HG02798 (cell line): ENCODE measurements around the gene JPH2.

Source experiments
- ATAC-seq: cut with Tn5 transposase; IDR thresholded peaks from one replicate; pipeline ENCODE4 v1.9.1; 2021; ENCODE audit warnings: mild to moderate bottlenecking; ENCODE audit not compliant: unreplicated experiment, poor library complexity

The JPH2 gene

GRCh38 chr20:44067650-44068081 is 119.3 kb downstream of the JPH2 start:
- no peak for ATAC-seq

DNA sequence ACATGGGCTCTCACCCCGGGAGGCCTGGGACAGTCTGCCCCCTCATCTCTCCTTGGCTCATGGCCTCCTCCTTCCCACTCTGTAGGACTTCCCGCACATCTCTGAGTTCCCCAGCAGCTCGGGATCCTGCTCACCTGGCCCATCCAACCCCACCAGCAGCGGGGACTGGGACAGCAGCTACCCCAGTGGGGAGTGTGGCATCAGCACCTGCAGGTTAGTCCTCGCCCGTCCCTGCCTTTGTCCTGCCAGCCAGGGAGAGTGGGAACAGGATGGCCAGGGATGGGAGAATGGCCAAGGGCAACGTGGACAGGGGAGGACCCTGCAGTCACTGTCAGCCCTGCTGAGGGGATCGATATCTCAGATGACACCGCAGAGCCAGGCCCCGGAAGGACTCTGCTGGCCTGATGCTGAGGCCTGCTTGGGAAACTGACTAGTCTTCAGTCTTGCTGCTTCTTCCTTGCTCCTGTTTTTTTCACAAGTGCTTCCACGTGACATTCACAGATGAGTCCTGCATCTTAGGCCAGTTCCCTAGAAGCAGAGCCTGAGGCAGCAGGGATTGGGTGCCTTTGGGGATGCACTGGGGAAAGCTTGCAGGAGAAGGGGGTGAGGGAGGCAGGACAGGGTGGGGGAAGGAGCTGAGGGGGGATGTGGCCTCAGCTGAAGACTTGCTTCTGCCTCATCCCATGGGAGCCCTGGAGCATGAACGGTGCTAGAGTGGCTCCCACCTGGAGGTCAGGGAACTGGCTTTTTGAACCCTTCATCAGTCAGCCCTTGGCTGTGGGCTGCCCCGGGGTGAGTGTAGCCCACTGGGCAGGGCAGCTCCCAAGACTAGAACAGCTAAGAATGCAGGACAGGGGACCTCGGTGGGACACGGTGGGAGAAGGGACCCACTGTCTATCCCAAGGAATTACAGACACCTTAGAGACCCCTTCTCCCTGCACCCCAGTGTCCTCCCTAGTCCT is 120.1 kb downstream of the JPH2 start:
- no peak for ATAC-seq

GRCh38 chr20:44065401-44066340 is 121.3 kb downstream of the JPH2 start:
- ATAC-seq = no peak

- ATAC-seq = no peak
These were observed 122.2 kb downstream of the JPH2 start for GRCh38 chr20:44064501-44065400.
